ENCODE data around the gene EPHA4. TPM values are rescaled to one million over a fixed set of nuclear protein-coding genes. Genes with fewer than 3 reads are reported as not detected.

EPHA4 gene
- total RNA-seq, 1 donor from 2014 or later = 16.8 TPM

DNA sequence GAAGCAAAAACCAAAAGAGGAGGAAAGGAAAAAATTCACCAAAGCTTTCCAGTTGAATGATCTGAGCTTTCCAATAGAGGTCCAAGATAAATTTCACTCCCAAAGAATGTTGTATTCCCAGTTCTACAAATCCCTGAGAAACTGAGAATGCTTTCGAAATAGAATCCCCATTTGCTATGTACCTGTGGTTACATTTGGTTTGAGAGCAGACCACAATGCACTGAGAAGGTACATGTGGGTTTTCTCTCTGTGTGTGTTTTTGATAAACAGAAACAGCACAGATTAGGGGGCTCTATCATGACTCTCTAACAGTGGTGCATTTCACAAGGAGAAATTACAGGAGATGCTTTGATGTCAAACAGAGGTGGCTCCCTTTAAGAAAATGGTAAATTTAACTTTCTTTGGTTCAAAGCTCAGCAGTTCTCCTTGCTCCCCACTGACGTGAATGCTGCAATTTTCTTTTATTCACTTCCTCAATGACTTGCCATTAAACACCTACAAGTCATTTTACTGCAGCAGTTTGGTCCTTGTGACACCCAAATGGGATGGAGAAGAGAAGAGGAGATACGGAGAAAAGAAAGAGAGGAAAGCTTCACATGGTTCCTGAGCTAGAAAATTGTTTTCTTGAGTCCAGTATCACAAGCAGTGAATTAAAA is 108.7 kb downstream of the EPHA4 start:
- no peak for DNase-seq (ENCODE audit: extremely low spot score, unreplicated experiment)
- no peaks in the 10 kb centered on the region for H3K27me3 Mint-ChIP-seq (ENCODE audit: unreplicated experiment)
- TF ChIP-seq, protein P1, sequence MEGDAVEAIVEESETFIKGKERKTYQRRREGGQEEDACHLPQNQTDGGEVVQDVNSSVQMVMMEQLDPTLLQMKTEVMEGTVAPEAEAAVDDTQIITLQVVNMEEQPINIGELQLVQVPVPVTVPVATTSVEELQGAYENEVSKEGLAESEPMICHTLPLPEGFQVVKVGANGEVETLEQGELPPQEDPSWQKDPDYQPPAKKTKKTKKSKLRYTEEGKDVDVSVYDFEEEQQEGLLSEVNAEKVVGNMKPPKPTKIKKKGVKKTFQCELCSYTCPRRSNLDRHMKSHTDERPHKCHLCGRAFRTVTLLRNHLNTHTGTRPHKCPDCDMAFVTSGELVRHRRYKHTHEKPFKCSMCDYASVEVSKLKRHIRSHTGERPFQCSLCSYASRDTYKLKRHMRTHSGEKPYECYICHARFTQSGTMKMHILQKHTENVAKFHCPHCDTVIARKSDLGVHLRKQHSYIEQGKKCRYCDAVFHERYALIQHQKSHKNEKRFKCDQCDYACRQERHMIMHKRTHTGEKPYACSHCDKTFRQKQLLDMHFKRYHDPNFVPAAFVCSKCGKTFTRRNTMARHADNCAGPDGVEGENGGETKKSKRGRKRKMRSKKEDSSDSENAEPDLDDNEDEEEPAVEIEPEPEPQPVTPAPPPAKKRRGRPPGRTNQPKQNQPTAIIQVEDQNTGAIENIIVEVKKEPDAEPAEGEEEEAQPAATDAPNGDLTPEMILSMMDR (IDR thresholded peaks at IDR 0.05) = no peak
- no peaks in the 10 kb centered on the region for H3K9me3 Mint-ChIP-seq (ENCODE audit: unreplicated experiment)
- no peaks in the 10 kb centered on the region for H3K4me1 Mint-ChIP-seq (ENCODE audit: unreplicated experiment)
- H3K27ac Mint-ChIP-seq (ENCODE audit: unreplicated experiment) = no peak overlapping the region
- H3K4me3 Mint-ChIP-seq (ENCODE audit: unreplicated experiment) = no peak overlapping the region
- H3K36me3 Mint-ChIP-seq (ENCODE audit: unreplicated experiment) = no peaks in the 10 kb centered on the region

DNA sequence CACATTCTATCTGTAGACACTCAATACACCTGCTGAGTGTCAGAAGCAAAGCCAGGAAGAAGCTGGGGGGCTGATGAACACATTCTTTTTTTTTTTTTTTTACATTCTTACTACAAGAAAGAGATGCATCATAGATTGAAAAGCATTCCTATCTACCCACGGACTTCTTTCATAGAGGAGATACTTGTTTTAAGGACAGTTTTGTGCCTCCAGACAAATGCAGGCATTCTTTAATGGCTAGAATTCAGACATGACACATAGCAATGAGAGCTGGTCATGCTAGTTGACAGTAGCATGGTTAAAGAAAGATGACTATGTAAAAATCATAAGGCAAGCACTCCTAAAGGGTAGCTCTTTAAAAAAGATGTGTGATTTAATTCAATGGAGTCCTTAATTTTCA is 110.2 kb downstream of the EPHA4 start:
- Mint-ChIP-seq H3K27me3 (ENCODE audit: unreplicated experiment) (no peaks in the 10 kb centered on the region), H3K9me3 (ENCODE audit: unreplicated experiment) (no peaks in the 10 kb centered on the region), H3K4me1 (ENCODE audit: unreplicated experiment) (no peaks in the 10 kb centered on the region), H3K4me3 (ENCODE audit: unreplicated experiment) (no peak overlapping the region), H3K36me3 (ENCODE audit: unreplicated experiment) (no peaks in the 10 kb centered on the region), H3K27ac (ENCODE audit: unreplicated experiment) (no peak overlapping the region)
- TF ChIP-seq, protein P1 (IDR thresholded peaks at IDR 0.05) = no peak
- DNase-seq (ENCODE audit: extremely low spot score, unreplicated experiment) = no peak

DNA sequence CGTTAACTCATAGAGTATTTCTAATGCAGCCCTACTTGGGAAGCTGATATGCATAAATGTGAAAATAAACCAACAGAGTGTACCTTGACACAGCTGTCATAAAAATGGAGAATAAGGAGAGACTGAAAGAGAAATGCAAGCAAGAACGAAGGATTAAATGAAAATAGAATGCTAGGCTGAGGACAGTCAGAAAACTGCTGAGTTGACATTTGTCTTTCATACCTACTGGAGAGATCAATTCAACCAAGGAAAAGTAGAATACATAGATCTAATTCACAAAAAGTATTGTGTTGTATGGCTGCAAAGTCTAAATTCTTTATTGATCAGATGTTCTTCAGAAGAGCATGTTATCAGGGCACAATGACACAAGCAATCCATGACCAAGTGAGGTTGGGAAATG is 112.0 kb downstream of the EPHA4 start:
- H3K27me3 Mint-ChIP-seq (ENCODE audit: unreplicated experiment) = no peaks in the 10 kb centered on the region
- no peaks in the 10 kb centered on the region for H3K9me3 Mint-ChIP-seq (ENCODE audit: unreplicated experiment)
- H3K36me3 Mint-ChIP-seq (ENCODE audit: unreplicated experiment) = peaks cover 3% of the 10 kb centered on the region
- H3K27ac Mint-ChIP-seq (ENCODE audit: unreplicated experiment) = no peak overlapping the region
- no peaks in the 10 kb centered on the region for H3K4me1 Mint-ChIP-seq (ENCODE audit: unreplicated experiment)
- DNase-seq (ENCODE audit: extremely low spot score, unreplicated experiment) = no peak
- no peak overlapping the region for H3K4me3 Mint-ChIP-seq (ENCODE audit: unreplicated experiment)
- TF ChIP-seq, protein P1 (IDR thresholded peaks at IDR 0.05) = no peak

DNA sequence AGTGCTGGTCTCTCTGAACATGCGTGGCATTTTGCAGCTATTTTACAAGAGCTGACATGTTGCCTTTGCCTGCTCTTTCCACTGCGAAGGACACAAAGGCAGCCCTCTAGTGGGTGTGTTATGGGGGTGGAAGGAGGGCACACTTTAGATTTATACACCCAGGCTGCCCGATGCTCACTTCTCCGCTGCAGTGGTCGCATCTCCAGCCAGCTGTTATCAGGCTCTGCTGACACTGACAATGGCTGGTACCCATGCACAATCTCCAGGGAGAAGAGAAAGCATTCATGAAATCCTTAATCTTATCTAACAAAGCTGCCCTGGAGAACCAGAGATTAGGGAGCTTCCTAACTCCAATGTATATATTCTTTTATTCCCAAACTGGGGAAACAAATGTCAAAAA is 113.5 kb downstream of the EPHA4 start:
- H3K4me1 Mint-ChIP-seq (ENCODE audit: unreplicated experiment) = no peaks in the 10 kb centered on the region

DNA sequence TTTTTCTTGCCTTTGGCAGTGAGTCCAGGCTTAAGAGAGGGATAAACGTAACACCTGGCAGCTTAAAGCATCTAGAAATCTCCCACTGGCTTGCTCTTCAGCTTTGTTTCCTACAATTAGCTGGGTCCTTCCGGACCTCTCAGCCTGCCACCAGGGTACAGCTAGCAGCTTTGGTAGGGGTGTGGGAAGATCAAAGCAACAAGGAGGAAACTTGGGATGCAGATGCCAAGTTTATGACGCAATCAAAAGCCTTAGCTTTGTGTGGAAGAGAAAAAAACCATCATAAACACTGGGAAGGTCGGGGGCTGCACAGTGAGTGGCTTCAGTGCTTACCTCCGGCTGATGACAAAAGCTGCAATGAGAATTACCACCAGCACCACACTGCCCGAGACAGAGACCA is 116.9 kb downstream of the EPHA4 start:
- H3K36me3 Mint-ChIP-seq (ENCODE audit: unreplicated experiment) = peaks cover 12% of the 10 kb centered on the region
- no peaks in the 10 kb centered on the region for H3K4me1 Mint-ChIP-seq (ENCODE audit: unreplicated experiment)
- H3K27me3 Mint-ChIP-seq (ENCODE audit: unreplicated experiment) = no peaks in the 10 kb centered on the region
- DNase-seq (ENCODE audit: extremely low spot score, unreplicated experiment) = no peak
- H3K4me3 Mint-ChIP-seq (ENCODE audit: unreplicated experiment) = no peak overlapping the region
- TF ChIP-seq, protein P1 (IDR thresholded peaks at IDR 0.05) = no peak
- H3K27ac Mint-ChIP-seq (ENCODE audit: unreplicated experiment) = no peak overlapping the region
- H3K9me3 Mint-ChIP-seq (ENCODE audit: unreplicated experiment) = no peaks in the 10 kb centered on the region

More for the DNA sequence above, 113.5 kb downstream of the EPHA4 start:
- no peak for DNase-seq (ENCODE audit: extremely low spot score, unreplicated experiment)
- TF ChIP-seq, protein P1 (IDR thresholded peaks at IDR 0.05) = no peak
- Mint-ChIP-seq H3K36me3 (ENCODE audit: unreplicated experiment) (peaks cover 10% of the 10 kb centered on the region), H3K9me3 (ENCODE audit: unreplicated experiment) (no peaks in the 10 kb centered on the region), H3K4me3 (ENCODE audit: unreplicated experiment) (no peak overlapping the region), H3K27ac (ENCODE audit: unreplicated experiment) (no peak overlapping the region), H3K27me3 (ENCODE audit: unreplicated experiment) (no peaks in the 10 kb centered on the region)

Measured in osteocyte (in vitro differentiated cells).